Vagina (tissue), 2 donors: ENCODE measurements around the gene STBD1.

Experiments used
- CTCF ChIP-seq, 3 experiments: fragments of 450-650 bp in 2 of 3; fragments of 200-600 bp in 1 of 3; sonication (generic) in 1 of 3; IDR thresholded peaks; one replicate each; pipeline ENCODE4 v1.5.1; 2017 to 2019; ENCODE audit warnings: antibody characterized with exemption in 3 of 3, mild to moderate bottlenecking in 2 of 3, moderate library complexity in 2 of 3
- POLR2AphosphoS5 ChIP-seq, 2 donors: sonication (generic); formaldehyde crosslinking; IDR thresholded peaks; one replicate each; pipeline ENCODE4 v1.9.0; 2017; ENCODE audit warnings: antibody characterized with exemption in 2 of 2, mild to moderate bottlenecking in 2 of 2, low read depth in 1 of 2; ENCODE audit not compliant: insufficient read depth in 1 of 2

- no peak for TF ChIP-seq CTCF (IDR thresholded peaks at IDR 0.05)
- no peak for TF ChIP-seq POLR2AphosphoS5 (IDR thresholded peaks at IDR 0.05; ENCODE audit: insufficient read depth in 1 of 2, low read depth in 1 of 2)
Observed at GRCh38 chr4:76271248-76271647, 35.3 kb upstream of the STBD1 start.
